ENCODE measurements around the gene SYNE1.

SYNE1 gene

GRCh38 chr6:152308306-152308705 is 328.9 kb downstream of the SYNE1 start:
- no peak for DNase-seq

GRCh38 chr6:152305672-152306071 is 331.5 kb downstream of the SYNE1 start:
- no peak for DNase-seq

DNA sequence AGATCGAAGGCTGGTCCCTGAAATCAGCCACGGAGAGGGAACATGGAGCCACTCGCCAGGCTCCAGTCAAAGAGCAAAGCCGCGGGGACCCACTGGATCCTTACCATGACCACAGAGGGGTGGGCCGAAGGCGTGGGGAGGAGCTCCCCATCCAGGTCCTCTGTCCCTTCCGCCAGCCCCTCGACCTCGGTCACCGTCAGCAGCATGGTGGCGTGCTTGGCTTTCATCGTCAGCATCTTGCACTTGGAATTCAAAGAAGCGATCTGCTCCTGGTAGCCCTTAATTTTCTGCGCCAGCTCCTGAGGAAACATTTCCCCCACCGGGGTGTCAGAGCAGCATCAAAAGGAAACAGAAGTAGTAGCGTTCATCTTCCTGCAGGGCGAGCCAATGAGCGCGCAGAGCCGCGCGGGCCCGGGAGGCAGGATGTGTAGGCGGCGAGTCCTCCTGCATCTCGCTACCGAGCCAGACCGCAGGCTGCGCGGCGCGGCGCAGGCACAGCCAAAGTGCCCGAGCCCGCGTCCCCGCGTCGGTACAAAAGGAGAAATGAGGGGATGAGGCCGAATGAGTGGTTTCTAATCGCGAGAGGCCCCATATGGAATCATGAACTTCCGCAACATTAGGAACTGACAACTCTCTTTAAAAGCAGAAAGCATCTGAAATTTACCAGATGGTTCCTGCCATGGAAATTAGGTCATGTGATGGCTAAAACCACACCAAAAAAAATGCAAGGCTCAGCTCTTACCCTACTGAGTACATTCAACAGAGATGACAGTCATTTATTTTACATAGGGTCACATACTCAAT is 335.2 kb downstream of the SYNE1 start:
- DNase-seq, result peak; percentile 37 to 78

GRCh38 chr6:152301021-152301764 is 336.0 kb downstream of the SYNE1 start:
- DNase-seq, result no peak

DNA sequence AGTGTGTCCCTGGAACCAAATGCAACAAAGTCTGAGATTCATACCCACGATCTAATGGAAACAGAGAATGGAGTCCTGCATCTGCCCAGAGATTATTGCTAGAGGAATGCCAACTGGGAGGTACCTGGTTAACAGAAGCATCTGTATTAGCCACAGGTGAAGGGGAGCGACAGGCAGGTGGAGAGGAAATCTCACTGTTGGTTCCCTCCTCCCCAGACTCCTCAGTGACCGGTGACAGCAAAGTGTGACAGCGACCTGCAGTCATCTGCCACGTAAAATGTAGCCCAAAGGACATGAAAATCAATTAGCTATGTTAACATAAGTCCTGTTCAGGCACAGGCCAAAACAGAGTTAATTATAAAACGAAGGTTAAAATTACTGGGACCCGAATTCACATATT is 336.6 kb downstream of the SYNE1 start:
- no peak for DNase-seq

DNA sequence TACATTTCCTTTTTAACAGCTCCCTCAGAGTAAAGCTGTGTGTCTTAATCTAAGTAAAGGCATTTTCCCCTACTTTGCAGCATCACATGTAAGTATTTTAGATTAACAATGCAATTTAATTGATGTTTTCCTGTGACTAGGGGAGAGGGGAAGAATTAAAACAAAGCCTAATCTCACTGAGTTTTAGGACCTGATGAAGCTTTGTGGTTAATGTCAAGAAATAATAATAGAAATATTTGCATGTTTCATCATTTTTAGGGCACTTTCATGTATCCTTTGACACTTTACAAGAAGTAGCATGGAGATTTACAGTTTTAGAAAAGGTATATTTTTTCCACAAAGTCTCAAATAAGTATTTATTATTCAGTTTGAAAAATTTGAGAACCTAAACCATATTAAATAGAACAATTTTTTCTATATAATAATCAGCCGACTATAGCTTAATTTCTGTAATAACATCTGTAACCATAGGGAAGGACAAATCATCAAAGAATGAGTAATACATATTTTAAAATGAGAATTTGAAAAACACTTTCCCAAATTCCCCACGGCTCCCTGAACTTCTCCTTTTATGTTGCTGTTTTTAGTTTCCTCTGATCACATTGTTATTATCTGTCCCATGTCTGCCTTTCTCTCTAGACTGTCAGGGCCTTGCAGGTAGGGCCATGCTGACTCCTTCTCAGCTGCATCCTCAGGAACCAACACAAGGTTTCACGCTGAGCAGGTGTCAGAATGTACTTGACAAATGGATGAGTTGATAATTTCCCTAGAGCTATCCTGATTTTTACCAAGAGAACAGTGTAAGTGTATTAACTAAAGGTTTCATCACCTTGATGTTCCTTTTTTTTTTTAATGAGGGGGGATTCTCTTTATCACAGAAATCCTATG is 338.1 kb downstream of the SYNE1 start:
- DNase-seq, result no peak

DNA sequence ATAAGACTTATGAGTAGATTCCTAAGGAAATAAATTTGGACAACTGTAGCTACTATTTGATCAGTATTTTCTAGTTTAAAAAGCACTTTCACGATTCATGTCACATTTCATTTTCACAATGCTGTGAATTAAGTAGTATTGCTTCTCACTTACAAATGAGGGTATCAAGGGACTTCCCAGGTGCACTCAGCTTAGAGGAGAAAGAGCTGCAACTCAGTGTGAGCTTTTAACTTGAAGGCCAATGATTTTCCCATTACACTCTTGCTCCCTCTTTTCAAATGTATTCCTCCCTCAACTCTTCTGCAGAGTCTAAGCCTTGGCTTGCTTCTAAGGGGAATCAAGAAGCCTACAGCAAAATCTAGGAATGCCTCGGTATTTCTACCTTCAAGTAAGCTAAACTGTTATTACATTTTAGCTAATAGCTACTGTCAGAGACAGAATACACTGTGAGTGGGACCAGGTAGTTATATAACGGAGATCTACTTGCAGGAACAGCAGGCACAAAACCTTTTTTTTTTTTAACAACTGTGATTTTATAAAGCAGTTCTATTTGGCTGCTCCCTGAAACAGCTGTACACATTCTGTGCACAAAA is 339.0 kb downstream of the SYNE1 start:
- DNase-seq, result no peak

GRCh38 chr6:152296648-152297376 is 340.4 kb downstream of the SYNE1 start:
- DNase-seq, result no peak

GRCh38 chr6:152295920-152296319 is 341.2 kb downstream of the SYNE1 start:
- DNase-seq, result no peak

GRCh38 chr6:152295346-152295745 is 341.8 kb downstream of the SYNE1 start:
- no peak for DNase-seq

DNA sequence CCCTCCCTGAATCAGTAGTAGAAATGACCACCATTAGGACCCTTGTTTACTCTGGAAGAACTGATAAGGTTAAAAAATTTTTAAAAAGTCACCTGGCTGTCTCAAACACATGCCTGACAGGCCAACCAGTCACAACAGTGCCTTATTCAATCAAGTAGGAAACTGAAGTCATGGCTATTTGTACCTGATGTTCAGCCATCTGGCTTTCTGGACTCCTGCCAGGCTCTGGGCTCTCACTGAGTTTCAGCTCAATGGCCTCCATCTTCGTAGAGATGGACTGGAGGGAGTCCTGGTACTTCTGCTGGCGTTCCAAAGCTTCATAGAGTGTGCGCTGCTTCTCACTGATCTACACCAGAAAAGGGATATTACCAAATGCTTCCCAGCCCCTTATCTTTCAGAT is 343.8 kb downstream of the SYNE1 start:
- peak; percentile 2 to 37 for DNase-seq

DNA sequence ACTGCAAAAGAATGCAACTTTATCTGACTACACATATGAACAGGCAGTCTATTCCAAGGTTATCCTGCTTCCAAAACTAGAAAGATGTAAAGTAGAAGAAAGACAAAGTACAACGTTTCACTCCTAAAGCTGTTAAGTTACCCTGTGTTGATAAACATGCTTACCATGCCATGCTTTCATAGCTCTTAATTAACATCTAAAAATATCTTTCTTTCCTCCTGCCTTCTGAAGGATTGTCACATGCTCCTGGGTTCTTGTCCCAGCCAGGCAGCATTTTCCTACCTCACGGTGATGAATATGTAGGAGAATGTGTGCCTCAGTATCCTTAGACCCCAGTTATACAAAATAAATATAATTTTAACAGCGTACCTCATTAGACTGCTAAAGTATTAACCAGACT is 344.6 kb downstream of the SYNE1 start:
- DNase-seq, result no peak

- no peak for DNase-seq
Observed at GRCh38 chr6:152290693-152291092, 346.5 kb downstream of the SYNE1 start.

- no peak for DNase-seq
Observed at GRCh38 chr6:152277826-152278329, 359.3 kb downstream of the SYNE1 start.

GRCh38 chr6:152273638-152274037 is 363.5 kb downstream of the SYNE1 start:
- no peak for DNase-seq

GRCh38 chr6:152273002-152273401 is 364.2 kb downstream of the SYNE1 start:
- no peak for DNase-seq

DNA sequence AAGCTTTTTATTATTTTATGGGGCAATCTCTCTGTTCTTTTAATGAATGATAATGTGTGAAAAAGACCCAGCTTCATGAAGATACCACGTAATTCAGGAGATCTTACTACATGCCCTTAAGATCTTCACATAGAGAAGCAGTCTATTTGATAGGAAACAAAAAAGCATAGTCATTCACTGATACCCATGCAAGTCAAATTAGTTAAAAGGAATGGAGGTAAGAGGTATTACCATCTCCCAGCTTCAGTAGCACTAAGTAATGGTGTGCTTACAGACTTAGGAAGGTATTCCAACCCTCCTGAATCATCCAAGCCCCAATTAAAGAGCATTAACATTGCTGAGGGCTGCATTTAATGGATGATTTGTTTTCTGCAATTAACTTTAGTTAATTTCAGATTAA is 364.7 kb downstream of the SYNE1 start:
- DNase-seq, result no peak

DNA sequence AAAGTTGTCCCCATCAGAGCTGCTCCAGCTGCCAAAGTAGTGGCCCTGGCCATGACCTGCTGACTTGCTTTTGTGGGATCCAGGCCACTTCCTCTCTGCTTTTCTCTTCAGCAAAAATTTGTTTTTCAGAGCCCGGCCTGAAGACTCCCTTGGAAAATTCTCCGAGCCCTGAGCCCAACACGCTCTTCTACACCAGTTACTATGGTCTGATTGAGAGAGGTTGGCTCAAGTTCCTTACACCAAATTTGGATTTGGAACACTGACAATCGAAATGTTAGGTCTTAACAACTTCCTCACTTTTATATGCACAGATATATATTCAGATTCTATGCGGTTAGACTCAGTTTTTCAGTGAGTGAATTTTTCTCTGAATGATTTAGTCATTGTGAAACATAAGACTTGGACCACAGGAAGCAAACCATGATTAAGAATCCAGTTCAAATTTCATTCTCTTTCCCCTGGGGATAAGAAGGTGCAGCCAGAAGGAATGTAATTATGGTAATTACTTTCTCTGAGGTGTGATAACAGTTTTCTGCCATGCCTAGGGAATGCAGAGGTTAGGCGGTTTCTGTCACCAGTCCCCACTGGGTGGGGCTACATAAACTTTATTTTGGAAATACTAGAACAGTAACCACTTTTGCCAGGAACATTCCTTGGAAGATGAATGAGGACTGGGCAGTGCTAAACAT is 365.2 kb downstream of the SYNE1 start:
- no peak for DNase-seq

- DNase-seq, result no peak
Observed at GRCh38 chr6:152270301-152270925, 366.7 kb downstream of the SYNE1 start.

- no peak for DNase-seq
Observed at GRCh38 chr6:152268846-152269442, 368.2 kb downstream of the SYNE1 start.

Data from NCI-H446 (cell line).